Ishikawa (cell line): ENCODE results near the gene CUL7.

Experiments
- EGR1 ChIP-seq: IDR thresholded peaks from 2 replicates; pipeline ENCODE4 v1.6.1; 2012
- EP300 ChIP-seq: IDR thresholded peaks from 2 replicates; pipeline ENCODE4 v1.6.1; 2012; ENCODE audit warnings: borderline replicate concordance
- FOXM1 ChIP-seq: IDR thresholded peaks from 2 replicates; pipeline ENCODE4 v1.6.1; 2012; ENCODE audit warnings: low read depth, borderline replicate concordance
- MAX ChIP-seq: IDR thresholded peaks from 2 replicates; pipeline ENCODE4 v1.6.1; 2012
- RAD21 ChIP-seq: IDR thresholded peaks from 2 replicates; pipeline ENCODE4 v1.6.1; 2012; ENCODE audit warnings: low read depth
- REST ChIP-seq: IDR thresholded peaks from 2 replicates; pipeline ENCODE4 v1.6.1; 2012; ENCODE audit warnings: low read depth, mild to moderate bottlenecking
- YY1 ChIP-seq: IDR thresholded peaks from 2 replicates; pipeline ENCODE4 v1.6.1; 2012; ENCODE audit warnings: low read depth

DNA sequence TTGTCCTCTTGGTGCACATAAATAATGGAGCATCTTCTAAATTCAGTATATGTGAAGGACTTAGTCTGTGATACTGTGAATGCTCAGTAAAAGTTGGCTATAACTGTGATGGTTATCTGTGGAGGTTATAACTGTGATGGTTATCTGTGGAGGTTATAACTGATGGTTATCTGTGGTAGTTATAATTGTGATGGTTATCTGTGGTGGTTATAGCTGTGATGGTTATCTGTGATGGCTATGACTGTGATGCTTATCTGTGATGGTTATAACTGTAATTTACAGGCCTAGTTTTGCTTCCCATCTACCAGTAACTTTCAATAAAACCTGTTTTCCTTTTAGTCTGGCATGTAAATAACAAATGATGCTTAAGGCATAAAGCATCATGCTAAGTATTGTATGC lies 39.0 kb upstream of the CUL7 start:
- TF ChIP-seq EGR1 = no peak
- TF ChIP-seq EP300 = no peak
- TF ChIP-seq REST = no peak
- no peak for TF ChIP-seq YY1
- no peak for TF ChIP-seq RAD21
- TF ChIP-seq FOXM1 = no peak
- no peak for TF ChIP-seq MAX
